ENCODE measurements around the gene GALNT7. TPM values are rescaled to one million over a fixed set of nuclear protein-coding genes. Genes with fewer than 3 reads are reported as not detected.

Gene GALNT7
- polyA plus RNA-seq, 1 of the 3 experiments (the other 2 are of a cell fraction): 14.8 TPM

GRCh38 chr4:173211838-173212237 is 43.2 kb downstream of the GALNT7 start (continued):
- peak; percentile 90 for TF ChIP-seq MAX (IDR thresholded peaks at IDR 0.05; ENCODE audit: low read depth)
- peak; percentile 54; the same call in 1 of the 2 replicates for TF ChIP-seq POLR2AphosphoS5 (IDR thresholded peaks at IDR 0.05; ENCODE audit: low read depth, low read length)
- TF ChIP-seq JUND (IDR thresholded peaks at IDR 0.05): peak; percentile 85
- peak; percentile 82 for TF ChIP-seq PBX3 (IDR thresholded peaks at IDR 0.05)
- TF ChIP-seq NRF1 (IDR thresholded peaks at IDR 0.05; ENCODE audit: low read depth, low read length): no peak
- peak; percentile 30; the same call in 1 of the 2 replicates for TF ChIP-seq MEF2A (IDR thresholded peaks at IDR 0.05; ENCODE audit: borderline replicate concordance, low read depth)
- TF ChIP-seq NFIC (IDR thresholded peaks at IDR 0.05; ENCODE audit: borderline replicate concordance): peak; percentile 82
- TF ChIP-seq IRF3 (IDR thresholded peaks at IDR 0.05; ENCODE audit: low read depth, low read length): no peak

- Histone ChIP-seq H3K9me2 (no peaks in the 10 kb centered on the region), H3F3A (replicated peaks; ENCODE audit: insufficient read depth) (peaks cover 39% of the 10 kb centered on the region), H3K27ac (ENCODE audit: low read depth in 2 of 2, low read length in 1 of 2) (peak overlapping the region; percentile 11 to 24; a peak in 1 of 4 replicates), H3K9me3 (no peaks in the 10 kb centered on the region), H3K4me3 (ENCODE audit: low read depth in 2 of 2, low read length in 1 of 2) (no peak overlapping the region), H4K20me1 (ENCODE audit: insufficient read depth) (no peaks in the 10 kb centered on the region; the same call in 1 of the 2 replicates), H3K9ac (no peak overlapping the region), H3K4me2 (peak overlapping the region; percentile 2; the same call in 1 of the 2 replicates), H3K79me2 (ENCODE audit: insufficient read depth) (peaks cover 26% of the 10 kb centered on the region), H2AFZ (ENCODE audit: low read depth) (no peak overlapping the region), H3K4me1 (ENCODE audit: control insufficient read depth in 1 of 2, insufficient read depth in 2 of 2, low read depth in 1 of 2, low read length in 1 of 2) (peaks cover 0 to 49% of the 10 kb centered on the region in 2 experiments; a peak in 3 of 4 replicates), H3K36me3 (replicated peaks in 1 of 2; ENCODE audit: control insufficient read depth in 1 of 2, insufficient read depth in 2 of 2, low read length in 1 of 2) (no peaks in the 10 kb centered on the region), H3K27me3 (ENCODE audit: insufficient read depth) (no peaks in the 10 kb centered on the region)
- no peak for DNase-seq
- TF ChIP-seq FOSL2 (IDR thresholded peaks at IDR 0.05; ENCODE audit: borderline replicate concordance, low read depth) (0 out of 2 replicates have a peak, but pooled peaks have one; percentile 12), GATA2 (CRISPR knock-in tag; IDR thresholded peaks at IDR 0.05) (no peak)
- WGBS (ENCODE audit: low lambda C conversion rate): 55% methylated on average over 1 of the region's 1 CpG
- POLR2A ChIA-PET: no interaction called here
- CTCF ChIA-PET: no interaction called here
Measured at GRCh38 chr4:173212379-173212778, 43.8 kb downstream of the GALNT7 start.

- no peaks in the 10 kb centered on the region for H3K9me3 ChIP-seq
- 89% methylated on average over 2 of the region's 2 CpGs for WGBS (ENCODE audit: low lambda C conversion rate)
- peaks cover 39% of the 10 kb centered on the region for H3F3A ChIP-seq (replicated peaks; ENCODE audit: insufficient read depth)
- H4K20me1 ChIP-seq (ENCODE audit: insufficient read depth): no peaks in the 10 kb centered on the region; the same call in 1 of the 2 replicates
- no peak overlapping the region for H3K4me3 ChIP-seq (ENCODE audit: low read depth in 2 of 2, low read length in 1 of 2)
- H3K36me3 ChIP-seq (replicated peaks in 1 of 2; ENCODE audit: control insufficient read depth in 1 of 2, insufficient read depth in 2 of 2, low read length in 1 of 2): no peaks in the 10 kb centered on the region
- H3K9ac ChIP-seq: no peak overlapping the region
- peaks cover 5 to 58% of the 10 kb centered on the region in 2 experiments; a peak in 3 of 4 replicates for H3K4me1 ChIP-seq (ENCODE audit: control insufficient read depth in 1 of 2, insufficient read depth in 2 of 2, low read depth in 1 of 2, low read length in 1 of 2)
- peaks cover 21% of the 10 kb centered on the region for H3K79me2 ChIP-seq (ENCODE audit: insufficient read depth)
- DNase-seq: no peak
- no peaks in the 10 kb centered on the region for H3K9me2 ChIP-seq
- no peaks in the 10 kb centered on the region for H3K27me3 ChIP-seq (ENCODE audit: insufficient read depth)
- POLR2A ChIA-PET: no interaction called here
- H2AFZ ChIP-seq (ENCODE audit: low read depth): no peak overlapping the region
- CTCF ChIA-PET: no interaction called here
- H3K4me2 ChIP-seq: no peak overlapping the region
- no peak overlapping the region for H3K27ac ChIP-seq (ENCODE audit: low read depth in 2 of 2, low read length in 1 of 2)
- TF ChIP-seq ELF1 (IDR thresholded peaks at IDR 0.05) (no peak), REST (IDR thresholded peaks at IDR 0.05; ENCODE audit: low read depth, low read length) (no peak), PBX3 (IDR thresholded peaks at IDR 0.05) (no peak), NFIC (IDR thresholded peaks at IDR 0.05; ENCODE audit: borderline replicate concordance) (no peak), ZBTB33 (IDR thresholded peaks at IDR 0.05; ENCODE audit: borderline replicate concordance, low read depth) (no peak), IRF3 (IDR thresholded peaks at IDR 0.05; ENCODE audit: low read depth, low read length) (no peak), JUND (IDR thresholded peaks at IDR 0.05) (no peak), GATA2 (CRISPR knock-in tag; IDR thresholded peaks at IDR 0.05) (no peak)
Measured at GRCh38 chr4:173213296-173213695, 44.7 kb downstream of the GALNT7 start.
